Vagina (tissue), 2 donors: ENCODE measurements around the gene NDRG2.

ENCODE experiments used
- CTCF ChIP-seq, 3 experiments: fragments of 450-650 bp in 2 of 3; fragments of 200-600 bp in 1 of 3; sonication (generic) in 1 of 3; IDR thresholded peaks; one replicate each; pipeline ENCODE4 v1.5.1; 2017 to 2019; ENCODE audit warnings: antibody characterized with exemption in 3 of 3, mild to moderate bottlenecking in 2 of 3, moderate library complexity in 2 of 3
- POLR2A ChIP-seq, 2 donors: fragments of 450-650 bp; IDR thresholded peaks; one replicate each; pipeline ENCODE4 v1.6.1; 2017; ENCODE audit warnings: antibody characterized with exemption in 2 of 2, mild to moderate bottlenecking in 2 of 2, moderate library complexity in 2 of 2

GRCh38 chr14:20997115-20997514, 27.7 kb downstream of the NDRG2 start:
- TF ChIP-seq POLR2A (IDR thresholded peaks at IDR 0.05) (no peak), CTCF (IDR thresholded peaks at IDR 0.05) (no peak)
